GM12864 (cell line): Measurements from ENCODE around the gene ITGB7.
A peak's percentile ranks its signal among the peaks of the same experiment; 100 is the strongest.

Experiments
- DNase-seq: peaks from one replicate; pipeline ENCODE4 v3.0.0-alpha.2; 2011; ENCODE audit warnings: low read depth
- H3K4me3 ChIP-seq: 2 replicates; pipeline ENCODE4 v1.5.1; 2011; ENCODE audit warnings: mild to moderate bottlenecking, low read depth, low read length, control low read depth
- TF ChIP-seq, protein P1 (sequence below): IDR thresholded peaks from 2 replicates; pipeline ENCODE4 v1.5.1; 2011; ENCODE audit warnings: low read depth, mild to moderate bottlenecking, moderate library complexity, low read length, control low read depth, inconsistent platforms; ENCODE audit errors: missing control alignments

Gene ITGB7

GRCh38 chr12:53160000-53160399, 47.1 kb downstream of the ITGB7 start:
- H3K4me3 ChIP-seq: no peak overlapping the region

DNA sequence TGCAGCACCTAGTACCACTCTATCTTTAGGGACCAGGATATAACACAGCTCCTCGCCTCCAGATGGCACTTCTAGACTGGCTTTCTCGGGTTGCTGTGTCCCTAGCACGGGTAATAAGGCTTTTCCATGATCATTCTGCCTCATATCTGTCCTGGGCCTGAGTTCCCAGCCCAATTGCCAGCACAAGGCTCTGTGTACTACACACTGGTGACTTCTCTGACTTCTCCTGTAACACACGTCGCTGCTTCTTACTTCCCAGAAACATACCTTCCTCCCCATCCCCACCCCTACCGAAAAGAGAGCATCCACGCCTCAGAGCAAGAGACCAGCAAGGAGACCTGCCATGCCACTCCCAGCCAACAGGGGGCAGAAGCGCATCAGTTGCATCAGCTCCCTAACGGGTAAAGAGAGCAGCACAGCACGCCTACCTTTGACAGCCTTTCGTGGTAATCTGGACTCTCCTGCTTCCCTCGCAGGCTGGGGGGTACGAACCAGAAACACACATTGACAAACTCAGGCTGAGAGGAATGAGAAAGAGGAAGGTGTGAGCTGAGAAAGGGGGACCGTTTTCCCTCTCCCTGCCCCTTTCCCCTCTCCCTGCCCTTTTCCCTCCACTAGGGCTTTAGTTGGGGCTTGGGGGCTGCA, 47.7 kb downstream of the ITGB7 start:
- TF ChIP-seq, protein P1, sequence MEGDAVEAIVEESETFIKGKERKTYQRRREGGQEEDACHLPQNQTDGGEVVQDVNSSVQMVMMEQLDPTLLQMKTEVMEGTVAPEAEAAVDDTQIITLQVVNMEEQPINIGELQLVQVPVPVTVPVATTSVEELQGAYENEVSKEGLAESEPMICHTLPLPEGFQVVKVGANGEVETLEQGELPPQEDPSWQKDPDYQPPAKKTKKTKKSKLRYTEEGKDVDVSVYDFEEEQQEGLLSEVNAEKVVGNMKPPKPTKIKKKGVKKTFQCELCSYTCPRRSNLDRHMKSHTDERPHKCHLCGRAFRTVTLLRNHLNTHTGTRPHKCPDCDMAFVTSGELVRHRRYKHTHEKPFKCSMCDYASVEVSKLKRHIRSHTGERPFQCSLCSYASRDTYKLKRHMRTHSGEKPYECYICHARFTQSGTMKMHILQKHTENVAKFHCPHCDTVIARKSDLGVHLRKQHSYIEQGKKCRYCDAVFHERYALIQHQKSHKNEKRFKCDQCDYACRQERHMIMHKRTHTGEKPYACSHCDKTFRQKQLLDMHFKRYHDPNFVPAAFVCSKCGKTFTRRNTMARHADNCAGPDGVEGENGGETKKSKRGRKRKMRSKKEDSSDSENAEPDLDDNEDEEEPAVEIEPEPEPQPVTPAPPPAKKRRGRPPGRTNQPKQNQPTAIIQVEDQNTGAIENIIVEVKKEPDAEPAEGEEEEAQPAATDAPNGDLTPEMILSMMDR: peak; percentile 100
- peak; percentile 71 for DNase-seq
- no peak overlapping the region for H3K4me3 ChIP-seq

More at GRCh38 chr12:53160000-53160399, 47.1 kb downstream of the ITGB7 start:
- no peak for DNase-seq
- TF ChIP-seq, protein P1: peak; percentile 6

GRCh38 chr12:53152390-53152789, 54.7 kb downstream of the ITGB7 start:
- TF ChIP-seq, protein P1: no peak
- DNase-seq: no peak
- H3K4me3 ChIP-seq: no peak overlapping the region

- no peak overlapping the region for H3K4me3 ChIP-seq
- TF ChIP-seq, protein P1: no peak
- DNase-seq: no peak
Measured at GRCh38 chr12:53151039-53151438, 56.0 kb downstream of the ITGB7 start.

DNA sequence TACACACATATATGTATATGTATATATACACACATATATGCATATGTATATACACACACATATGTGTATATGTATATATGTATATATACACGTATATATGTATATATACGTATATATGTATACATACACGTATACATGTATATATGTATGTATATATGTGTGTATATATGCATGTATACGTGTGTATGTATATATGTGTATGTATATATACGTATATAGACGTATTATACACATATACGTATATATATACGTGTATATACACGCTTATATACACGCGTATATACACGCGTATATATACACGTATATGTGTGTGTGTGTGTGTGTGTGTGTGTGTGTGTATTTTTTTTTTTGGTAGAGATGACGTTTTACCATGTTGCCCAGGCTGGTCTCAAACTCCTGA, 59.4 kb downstream of the ITGB7 start:
- H3K4me3 ChIP-seq: no peak overlapping the region
- TF ChIP-seq, protein P1: no peak
- DNase-seq: no peak

DNA sequence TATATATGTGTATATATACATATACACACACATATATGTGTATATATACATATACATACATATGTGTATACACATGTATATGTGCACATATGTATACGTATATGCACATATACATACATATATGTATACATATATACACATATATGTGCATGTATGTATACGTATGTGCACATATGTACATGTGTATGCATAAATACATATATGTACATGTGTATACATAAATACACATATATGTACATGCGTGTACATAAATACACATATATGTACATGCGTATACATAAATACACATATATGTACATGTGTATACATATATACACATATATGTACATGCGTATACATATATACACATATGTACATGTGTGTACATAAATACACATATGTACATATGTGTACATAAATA, 59.9 kb downstream of the ITGB7 start:
- TF ChIP-seq, protein P1: no peak
- no peak for DNase-seq
- no peak overlapping the region for H3K4me3 ChIP-seq
